ENCODE data around the gene DOK6.
"Not testable (repeated sequence)": the region's sequence is repeated elsewhere in the genome, so short reads cannot be mapped to it uniquely, and the experiment has no call there.

Gene DOK6

GRCh38 chr18:69631281-69631680, 230.6 kb downstream of the DOK6 start:
- DNase-seq, result no peak

- no peak for DNase-seq
These were observed 234.8 kb downstream of the DOK6 start for GRCh38 chr18:69635482-69635881.

- DNase-seq, result no peak
These were observed 236.0 kb downstream of the DOK6 start for GRCh38 chr18:69636529-69637301.

GRCh38 chr18:69638056-69638455, 237.4 kb downstream of the DOK6 start:
- no peak for DNase-seq

GRCh38 chr18:69647702-69648101, 247.0 kb downstream of the DOK6 start:
- DNase-seq, result no peak

- DNase-seq, result no peak
These were observed 247.8 kb downstream of the DOK6 start for GRCh38 chr18:69648486-69648885.

GRCh38 chr18:69649684-69650083, 249.0 kb downstream of the DOK6 start:
- no peak for DNase-seq

- no peak for DNase-seq
These were observed 250.6 kb downstream of the DOK6 start for GRCh38 chr18:69651243-69651642.

- DNase-seq, result no peak
These were observed 255.1 kb downstream of the DOK6 start for GRCh38 chr18:69655816-69656215.

GRCh38 chr18:69658103-69658502, 257.4 kb downstream of the DOK6 start:
- DNase-seq, result no peak

- no peak for DNase-seq
These were observed 258.0 kb downstream of the DOK6 start for GRCh38 chr18:69658685-69659084.

GRCh38 chr18:69659142-69659651, 258.5 kb downstream of the DOK6 start:
- peak; percentile 32 for DNase-seq

GRCh38 chr18:69662090-69662489, 261.4 kb downstream of the DOK6 start:
- DNase-seq, result not testable (repeated sequence)

- no peak for DNase-seq
These were observed 263.7 kb downstream of the DOK6 start for GRCh38 chr18:69664399-69664798.

- no peak for DNase-seq
These were observed 273.7 kb downstream of the DOK6 start for GRCh38 chr18:69674292-69674877.

GRCh38 chr18:69674966-69675365, 274.3 kb downstream of the DOK6 start:
- peak; percentile 8 for DNase-seq

GRCh38 chr18:69677595-69677994, 276.9 kb downstream of the DOK6 start:
- no peak for DNase-seq

GRCh38 chr18:69680123-69680522, 279.4 kb downstream of the DOK6 start:
- DNase-seq, result no peak

- DNase-seq, result no peak
These were observed 282.5 kb downstream of the DOK6 start for GRCh38 chr18:69683176-69683575.

GRCh38 chr18:69684789-69685188, 284.1 kb downstream of the DOK6 start:
- DNase-seq, result no peak

- DNase-seq, result no peak
These were observed 286.2 kb downstream of the DOK6 start for GRCh38 chr18:69686861-69687260.

- DNase-seq, result no peak
These were observed 288.6 kb downstream of the DOK6 start for GRCh38 chr18:69689121-69689759.

- DNase-seq, result no peak
These were observed 290.5 kb downstream of the DOK6 start for GRCh38 chr18:69691008-69691760.
